Measurements from ENCODE around the gene AOC1. TPM values are rescaled to one million over a fixed set of nuclear protein-coding genes. Genes with fewer than 3 reads are reported as not detected.

Gene AOC1
- total RNA-seq, 4 donors from 2014 or later: 1.2 to 6.7 (median 3.5) TPM

- no peak for TF ChIP-seq POLR2A (IDR thresholded peaks at IDR 0.05)
- TF ChIP-seq CTCF (IDR thresholded peaks at IDR 0.05): no peak
- no peak for DNase-seq (ENCODE audit: low spot score in 2 of 2)
- H3K4me3 ChIP-seq (ENCODE audit: low read depth, poor library complexity, severe bottlenecking): no peak overlapping the region
- WGBS, 2 donors: 85 to 88% methylated on average over 8 of the region's 8 CpGs
- intact Hi-C loops (cut with DNase I; ENCODE audit: low total_unique reads): no loop called here
Observed at GRCh38 chr7:150874401-150875198, 22.3 kb downstream of the AOC1 start.

GRCh38 chr7:150875791-150876190 lies 23.5 kb downstream of the AOC1 start:
- no peak for TF ChIP-seq CTCF (IDR thresholded peaks at IDR 0.05)
- TF ChIP-seq POLR2A (IDR thresholded peaks at IDR 0.05): no peak
- intact Hi-C loops (cut with DNase I; ENCODE audit: low total_unique reads): no loop called here
- H3K4me3 ChIP-seq (ENCODE audit: low read depth, poor library complexity, severe bottlenecking): no peak overlapping the region
- DNase-seq (ENCODE audit: low spot score in 2 of 2): no peak
- WGBS, 2 donors: 74 to 77% methylated on average over 4 of the region's 4 CpGs

- TF ChIP-seq POLR2A (IDR thresholded peaks at IDR 0.05): no peak
- DNase-seq (ENCODE audit: low spot score in 2 of 2): peak in 1 of 2 donors; percentile 73
- H3K4me3 ChIP-seq (ENCODE audit: low read depth, poor library complexity, severe bottlenecking): no peak overlapping the region
- 4 to 5% methylated on average over 14 to 19 of the region's 19 CpGs for WGBS, 2 donors
- intact Hi-C loops (cut with DNase I; ENCODE audit: low total_unique reads): no loop called here
Observed at GRCh38 chr7:150876817-150877526, 24.7 kb downstream of the AOC1 start.

- intact Hi-C loops (cut with DNase I; ENCODE audit: low total_unique reads): no loop called here
- H3K4me3 ChIP-seq (ENCODE audit: low read depth, poor library complexity, severe bottlenecking): no peak overlapping the region
- WGBS, 2 donors: 60 to 73% methylated on average over 4 of the region's 4 CpGs
- no peak for DNase-seq (ENCODE audit: low spot score in 2 of 2)
- TF ChIP-seq POLR2A (IDR thresholded peaks at IDR 0.05): no peak
- TF ChIP-seq CTCF (IDR thresholded peaks at IDR 0.05): no peak
Observed at GRCh38 chr7:150877536-150877935, 25.2 kb downstream of the AOC1 start.

- no peak for DNase-seq (ENCODE audit: low spot score in 2 of 2)
- H3K4me3 ChIP-seq (ENCODE audit: low read depth, poor library complexity, severe bottlenecking): no peak overlapping the region
- TF ChIP-seq POLR2A (IDR thresholded peaks at IDR 0.05): no peak
- no peak for TF ChIP-seq CTCF (IDR thresholded peaks at IDR 0.05)
- intact Hi-C loops (cut with DNase I; ENCODE audit: low total_unique reads): no loop called here
Observed at GRCh38 chr7:150879345-150879744, 27.0 kb downstream of the AOC1 start.

- TF ChIP-seq POLR2A (IDR thresholded peaks at IDR 0.05): no peak
- TF ChIP-seq CTCF (IDR thresholded peaks at IDR 0.05): no peak
- 83 to 96% methylated on average over 1 of the region's 1 CpG for WGBS, 2 donors
- no peak overlapping the region for H3K4me3 ChIP-seq (ENCODE audit: low read depth, poor library complexity, severe bottlenecking)
- intact Hi-C loops (cut with DNase I; ENCODE audit: low total_unique reads): no loop called here
- no peak for DNase-seq (ENCODE audit: low spot score in 2 of 2)
Observed at GRCh38 chr7:150881189-150881588, 28.9 kb downstream of the AOC1 start.
